Hepatocyte (in vitro differentiated cells): ENCODE results near the gene ZHX3. TPM values are rescaled to one million over a fixed set of nuclear protein-coding genes. Genes with fewer than 3 reads are reported as not detected.

ENCODE experiments used
- DNase-seq: peaks from one replicate; pipeline ENCODE4 v3.0.0-alpha.2; 2016; ENCODE audit warnings: low spot score
- H2AFZ ChIP-seq: fragments of 200-600 bp; sonication (generic); 2 replicates; pipeline ENCODE4 v1.6.0; 2016; ENCODE audit warnings: antibody characterized with exemption, mild to moderate bottlenecking
- H3K27ac ChIP-seq: fragments of 200-600 bp; sonication (generic); 2 replicates; pipeline ENCODE4 v1.5.1; 2016; ENCODE audit warnings: mild to moderate bottlenecking
- H3K27me3 ChIP-seq: fragments of 200-600 bp; sonication (generic); 2 replicates; pipeline ENCODE4 v1.6.1; 2016
- H3K36me3 ChIP-seq: fragments of 200-600 bp; sonication (generic); replicated peaks from 2 replicates; pipeline ENCODE4 v1.5.1; 2016; ENCODE audit warnings: low read depth; ENCODE audit not compliant: insufficient read depth
- H3K4me1 ChIP-seq: fragments of 200-600 bp; sonication (generic); 2 replicates; pipeline ENCODE4 v1.5.1; 2016; ENCODE audit warnings: mild to moderate bottlenecking, moderate library complexity; ENCODE audit not compliant: insufficient read depth
- H3K4me2 ChIP-seq: fragments of 200-600 bp; sonication (generic); 2 replicates; pipeline ENCODE4 v1.6.0; 2016
- H3K4me3 ChIP-seq: fragments of 200-600 bp; sonication (generic); 2 replicates; pipeline ENCODE4 v1.5.1; 2016; ENCODE audit warnings: mild to moderate bottlenecking
- H3K79me2 ChIP-seq: fragments of 200-600 bp; sonication (generic); 2 replicates; pipeline ENCODE4 v1.6.0; 2017; ENCODE audit warnings: mild to moderate bottlenecking
- H3K9me2 ChIP-seq: fragments of 200-600 bp; sonication (generic); replicated peaks from 2 replicates; pipeline ENCODE4 v1.6.0; 2017; ENCODE audit warnings: mild to moderate bottlenecking; ENCODE audit not compliant: insufficient read depth
- H3K9me3 ChIP-seq: fragments of 200-600 bp; sonication (generic); 2 replicates; pipeline ENCODE4 v1.5.1; 2016; ENCODE audit warnings: low read depth, mild to moderate bottlenecking
- H4K20me1 ChIP-seq: fragments of 200-600 bp; sonication (generic); 2 replicates; pipeline ENCODE4 v1.6.0; 2016; ENCODE audit warnings: mild to moderate bottlenecking; ENCODE audit not compliant: insufficient read depth, poor library complexity, severe bottlenecking
- EZH2 ChIP-seq: fragments of 200-600 bp; sonication (generic); IDR thresholded peaks from 2 replicates; pipeline ENCODE4 v1.6.1; 2016; ENCODE audit warnings: antibody characterized with exemption, mild to moderate bottlenecking, borderline replicate concordance
- EZH2phosphoT487 ChIP-seq: fragments of 200-600 bp; sonication (generic); IDR thresholded peaks from one replicate; pipeline ENCODE4 v1.6.1; 2018; ENCODE audit warnings: antibody characterized with exemption, mild to moderate bottlenecking, low read depth, moderate library complexity; ENCODE audit not compliant: unreplicated experiment, severe bottlenecking
- WGBS: methylation state at CpG from one replicate; pipeline ENCODE4 v1.1.6; 2016; ENCODE audit warnings: low lambda C conversion rate; ENCODE audit errors: missing lambda C conversion rate; 5-methylcytosine and 5-hydroxymethylcytosine counted together
- polyA plus RNA-seq: library from polyadenylated mRNA; unstranded; fragments of >200 nt; fragmentation: Nextera tagmentation; extraction: Ambion mirVana; gene quantifications from 2 replicates; pipeline ENCODE4 v1.2.1, GENCODE V29; 2016
- total RNA-seq: library from RNA; depleted of rRNA; stranded (reverse); fragments of >200 nt; gene quantifications from 2 replicates; pipeline ENCODE4 v1.2.3, GENCODE V29; 2014
- TF ChIP-seq, protein P1 (sequence below): fragments of 200-600 bp; sonication (generic); IDR thresholded peaks from 2 replicates; pipeline ENCODE4 v1.5.1; 2016; ENCODE audit warnings: antibody characterized with exemption, mild to moderate bottlenecking; ENCODE audit not compliant: poor library complexity

ZHX3 gene
- total and polyA plus RNA-seq, 2 experiments from 2014 or later, result 15.0 to 19.7 TPM

GRCh38 chr20:41162396-41162795, 155.1 kb downstream of the ZHX3 start:
- no peak for TF ChIP-seq EZH2phosphoT487
- TF ChIP-seq, protein P1, sequence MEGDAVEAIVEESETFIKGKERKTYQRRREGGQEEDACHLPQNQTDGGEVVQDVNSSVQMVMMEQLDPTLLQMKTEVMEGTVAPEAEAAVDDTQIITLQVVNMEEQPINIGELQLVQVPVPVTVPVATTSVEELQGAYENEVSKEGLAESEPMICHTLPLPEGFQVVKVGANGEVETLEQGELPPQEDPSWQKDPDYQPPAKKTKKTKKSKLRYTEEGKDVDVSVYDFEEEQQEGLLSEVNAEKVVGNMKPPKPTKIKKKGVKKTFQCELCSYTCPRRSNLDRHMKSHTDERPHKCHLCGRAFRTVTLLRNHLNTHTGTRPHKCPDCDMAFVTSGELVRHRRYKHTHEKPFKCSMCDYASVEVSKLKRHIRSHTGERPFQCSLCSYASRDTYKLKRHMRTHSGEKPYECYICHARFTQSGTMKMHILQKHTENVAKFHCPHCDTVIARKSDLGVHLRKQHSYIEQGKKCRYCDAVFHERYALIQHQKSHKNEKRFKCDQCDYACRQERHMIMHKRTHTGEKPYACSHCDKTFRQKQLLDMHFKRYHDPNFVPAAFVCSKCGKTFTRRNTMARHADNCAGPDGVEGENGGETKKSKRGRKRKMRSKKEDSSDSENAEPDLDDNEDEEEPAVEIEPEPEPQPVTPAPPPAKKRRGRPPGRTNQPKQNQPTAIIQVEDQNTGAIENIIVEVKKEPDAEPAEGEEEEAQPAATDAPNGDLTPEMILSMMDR, result no peak
- TF ChIP-seq EZH2, result no peak
- 95% methylated on average over 10 of the region's 11 CpGs for WGBS
- H4K20me1 ChIP-seq, result peaks cover 31% of the 10 kb centered on the region
- no peaks in the 10 kb centered on the region for H3K9me3 ChIP-seq
- H3K4me2 ChIP-seq, result no peak overlapping the region
- no peak overlapping the region for H2AFZ ChIP-seq
- peaks cover 23% of the 10 kb centered on the region for H3K79me2 ChIP-seq
- H3K36me3 ChIP-seq, result no peaks in the 10 kb centered on the region
- H3K27me3 ChIP-seq, result no peaks in the 10 kb centered on the region
- no peak for DNase-seq
- H3K27ac ChIP-seq, result no peak overlapping the region
- H3K4me3 ChIP-seq, result no peak overlapping the region
- H3K9me2 ChIP-seq, result no peaks in the 10 kb centered on the region
- H3K4me1 ChIP-seq, result no peaks in the 10 kb centered on the region

DNA sequence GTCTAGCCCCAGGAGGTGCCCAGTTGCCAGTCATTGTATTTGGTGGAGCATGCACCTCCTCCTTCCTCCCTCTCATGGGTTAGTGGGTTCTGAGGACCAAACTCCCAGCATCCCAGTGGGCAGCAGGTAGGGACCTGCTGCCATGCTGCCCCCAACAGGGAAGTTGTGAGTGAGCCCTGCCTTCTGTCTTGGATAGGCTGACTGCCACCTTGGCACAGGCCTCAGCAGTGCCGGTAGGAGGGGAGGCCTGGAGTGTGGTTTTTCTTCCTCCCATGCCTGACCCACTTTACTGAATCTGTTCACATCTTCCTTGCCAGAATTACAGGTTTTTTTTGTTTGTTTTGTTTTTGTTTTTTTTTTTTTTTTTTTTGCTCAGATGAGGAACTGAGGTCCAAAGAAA, 155.6 kb downstream of the ZHX3 start:
- peaks cover 28% of the 10 kb centered on the region for H3K79me2 ChIP-seq
- WGBS, result 90% methylated on average over 1 of the region's 1 CpG
- H4K20me1 ChIP-seq, result peaks cover 34% of the 10 kb centered on the region
- H3K4me3 ChIP-seq, result no peak overlapping the region
- no peak overlapping the region for H2AFZ ChIP-seq
- TF ChIP-seq, protein P1, result no peak
- no peak for TF ChIP-seq EZH2
- no peak for TF ChIP-seq EZH2phosphoT487
- DNase-seq, result no peak
- H3K9me2 ChIP-seq, result no peaks in the 10 kb centered on the region
- no peaks in the 10 kb centered on the region for H3K36me3 ChIP-seq
- peaks cover under 1% of the 10 kb centered on the region for H3K4me1 ChIP-seq
- H3K27me3 ChIP-seq, result no peaks in the 10 kb centered on the region
- no peak overlapping the region for H3K4me2 ChIP-seq
- H3K27ac ChIP-seq, result no peak overlapping the region
- H3K9me3 ChIP-seq, result no peaks in the 10 kb centered on the region

DNA sequence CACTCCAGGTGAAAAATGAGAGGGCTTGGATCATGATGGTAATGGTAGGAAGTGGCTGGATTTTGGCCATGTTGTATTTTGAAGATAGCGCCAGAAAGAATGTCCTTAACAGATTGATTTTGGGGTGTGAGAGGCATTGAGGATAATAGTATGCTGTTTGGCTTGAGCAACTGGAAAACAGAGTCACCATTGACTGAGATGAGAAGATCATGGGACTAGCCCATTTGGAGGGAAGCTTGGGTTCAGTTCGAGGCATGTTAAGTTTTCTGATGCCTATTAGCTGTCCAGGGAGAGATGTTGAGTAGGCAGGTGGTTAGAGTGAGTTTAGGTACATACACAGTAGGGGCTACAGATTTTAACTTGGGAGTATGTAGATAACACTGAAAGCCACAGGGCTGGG, 156.8 kb downstream of the ZHX3 start:
- TF ChIP-seq EZH2, result no peak
- no peak for TF ChIP-seq EZH2phosphoT487
- TF ChIP-seq, protein P1, result no peak
- Histone ChIP-seq H3K27ac (no peak overlapping the region), H3K9me2 (no peaks in the 10 kb centered on the region), H3K9me3 (no peaks in the 10 kb centered on the region), H3K4me2 (no peak overlapping the region), H3K27me3 (no peaks in the 10 kb centered on the region), H3K4me3 (no peak overlapping the region), H2AFZ (no peak overlapping the region), H3K36me3 (no peaks in the 10 kb centered on the region), H3K4me1 (peaks cover 7% of the 10 kb centered on the region), H3K79me2 (peaks cover 40% of the 10 kb centered on the region), H4K20me1 (peaks cover 46% of the 10 kb centered on the region)
- WGBS, result 92% methylated on average over 2 of the region's 2 CpGs
- no peak for DNase-seq

- Histone ChIP-seq H3K27ac (no peak overlapping the region), H3K9me2 (no peaks in the 10 kb centered on the region), H3K27me3 (no peaks in the 10 kb centered on the region), H3K36me3 (no peaks in the 10 kb centered on the region), H3K4me3 (no peak overlapping the region), H3K4me1 (peaks cover 10% of the 10 kb centered on the region), H3K9me3 (no peaks in the 10 kb centered on the region), H4K20me1 (peaks cover 58% of the 10 kb centered on the region), H3K4me2 (no peak overlapping the region), H3K79me2 (peaks cover 51% of the 10 kb centered on the region), H2AFZ (no peak overlapping the region)
- TF ChIP-seq, protein P1, result no peak
- TF ChIP-seq EZH2phosphoT487, result no peak
- TF ChIP-seq EZH2, result no peak
- 77% methylated on average over 10 of the region's 10 CpGs for WGBS
- DNase-seq, result no peak
These were observed 158.0 kb downstream of the ZHX3 start for GRCh38 chr20:41159547-41159946.
